ENCODE measurements around the gene TTC17. TPM values are rescaled to one million over a fixed set of nuclear protein-coding genes. Genes with fewer than 3 reads are reported as not detected.

TTC17 gene
- total and polyA plus RNA-seq, 2 of the 8 experiments (the other 6 are each of a cell fraction or from before 2014, with no cell fraction given) = 65.1 to 80.1 TPM

DNA sequence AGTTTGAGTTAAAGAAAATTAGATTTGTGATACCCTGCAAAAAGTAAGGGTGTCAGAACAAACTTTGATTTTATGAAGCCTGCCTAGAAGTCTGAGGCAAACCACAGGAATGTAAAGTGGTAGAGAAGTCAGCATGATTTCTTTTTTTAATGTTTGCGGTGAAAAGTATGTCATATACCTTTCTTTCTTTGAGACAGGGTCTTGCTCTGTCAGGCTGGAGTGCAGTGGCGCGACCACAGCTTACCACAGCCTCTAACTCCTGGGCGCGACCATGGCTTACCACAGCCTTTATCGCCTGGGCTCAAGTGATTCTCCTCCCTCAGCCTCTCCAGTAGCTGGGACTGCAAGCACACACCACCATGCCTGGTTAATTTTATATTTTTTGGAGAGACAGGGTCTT is 42.3 kb upstream of the TTC17 start:
- no peak overlapping the region for H2BK120ac ChIP-seq (replicated peaks; ENCODE audit: low read depth, low read length)
- no peak overlapping the region for H3K4me3 ChIP-seq (ENCODE audit: extremely low read depth in 1 of 4, insufficient read depth in 2 of 4, low read depth in 3 of 4, low read length in 4 of 4)
- H3K23ac ChIP-seq (ENCODE audit: insufficient read length) = no peak overlapping the region
- H2BK12ac ChIP-seq (ENCODE audit: low read depth, low read length) = no peak overlapping the region
- no peak for DNase-seq (ENCODE audit: low read depth in 1 of 2, low spot score in 2 of 2)
- no peak overlapping the region for H3K56ac ChIP-seq (replicated peaks; ENCODE audit: insufficient read length, low read depth, low read length)
- no peak overlapping the region for H4K91ac ChIP-seq (replicated peaks; ENCODE audit: insufficient read length, low read length)
- H2BK5ac ChIP-seq (ENCODE audit: low read depth, low read length) = no peak overlapping the region
- H3K9me3 ChIP-seq (ENCODE audit: insufficient read depth in 2 of 2, low read depth in 1 of 2, low read length in 1 of 2) = no peaks in the 10 kb centered on the region
- no peaks in the 10 kb centered on the region for H3K79me1 ChIP-seq (ENCODE audit: low read depth, low read length)
- no peak overlapping the region for H3K4me2 ChIP-seq (ENCODE audit: insufficient read depth in 1 of 2, low read depth in 2 of 2, low read length in 2 of 2)
- H3K27ac ChIP-seq (ENCODE audit: low read depth, low read length) = no peak overlapping the region
- H2AK5ac ChIP-seq (ENCODE audit: low read depth, low read length) = no peak overlapping the region
- no peak overlapping the region for H4K5ac ChIP-seq (ENCODE audit: insufficient read length, low read depth, low read length)
- no peak overlapping the region for H2BK15ac ChIP-seq (ENCODE audit: low read length)
- H3K18ac ChIP-seq (ENCODE audit: extremely low read depth, low read length) = no peak overlapping the region
- no peak overlapping the region for H3K9ac ChIP-seq (replicated peaks in 1 of 4; ENCODE audit: extremely low read depth in 1 of 4, low read depth in 3 of 4, low read length in 3 of 4)
- H3K36me3 ChIP-seq (ENCODE audit: control insufficient read depth in 2 of 4, insufficient read depth in 4 of 4, low read length in 3 of 4) = peaks cover 6 to 23% (median 10%) of the 10 kb centered on the region in 4 experiments; a peak in 5 of 8 replicates
- no peak overlapping the region for H2BK20ac ChIP-seq (ENCODE audit: low read length)
- WGBS, 2 experiments (ENCODE audit: extremely low coverage in 1 of 2, insufficient coverage in 1 of 2, insufficient read length in 1 of 2, insufficient replicate concordance in 2 of 2, low coverage in 1 of 2, low lambda C conversion rate in 2 of 2, missing lambda C conversion rate in 1 of 2) = 95% methylated on average over 6 of the region's 6 CpGs; no CpG with 5 or more reads in 1 of the 2 experiments
- ChIA-PET CTCF (ENCODE audit: partially characterized antibody) (interaction anchor here (0.7 kb wide), 1 partner anchor 34 kb away, joined by 3 read pairs; no protein-coding TSS in a partner anchor), POLR2A (ENCODE audit: partially characterized antibody) (no interaction called here)
- FAIRE-seq = no peak
- H2AFZ ChIP-seq (ENCODE audit: low read length) = no peak overlapping the region
- no peak overlapping the region for H4K8ac ChIP-seq (ENCODE audit: extremely low read depth, insufficient read depth, low read length)
- peaks cover 2% of the 10 kb centered on the region; the same call in 1 of the 2 replicates for H3K23me2 ChIP-seq (ENCODE audit: low read depth, low read length)
- peaks cover 23 to 78% of the 10 kb centered on the region in 2 experiments for H3K79me2 ChIP-seq (ENCODE audit: control insufficient read depth in 1 of 2, insufficient read depth in 2 of 2, low read length in 2 of 2)
- H3K14ac ChIP-seq (ENCODE audit: insufficient read length) = no peak overlapping the region
- H3K4me1 ChIP-seq (replicated peaks in 1 of 4; ENCODE audit: control insufficient read depth in 3 of 4, insufficient read depth in 4 of 4, low read length in 3 of 4) = 0 out of 7 replicates have a peak, but pooled peaks cover 0 to 1% (median 0%) of the 10 kb centered on the region in 4 experiments
- no peak overlapping the region for H3K4ac ChIP-seq (replicated peaks; ENCODE audit: insufficient read length, low read depth, low read length)
- H3K27me3 ChIP-seq (replicated peaks in 1 of 4; ENCODE audit: control insufficient read depth in 3 of 4, extremely low read depth in 1 of 4, insufficient read depth in 3 of 4, low read length in 3 of 4) = no peaks in the 10 kb centered on the region
- H4K20me1 ChIP-seq (replicated peaks in 1 of 2; ENCODE audit: control insufficient read depth in 1 of 2, insufficient read depth in 2 of 2, low read length in 2 of 2) = peaks cover 0 to 15% of the 10 kb centered on the region in 2 experiments
- TF ChIP-seq RNF2 (IDR thresholded peaks at IDR 0.05; ENCODE audit: borderline replicate concordance, low read depth, low read length, missing control alignments, poor library complexity, severe bottlenecking) = no peak
- TF ChIP-seq, protein P1, sequence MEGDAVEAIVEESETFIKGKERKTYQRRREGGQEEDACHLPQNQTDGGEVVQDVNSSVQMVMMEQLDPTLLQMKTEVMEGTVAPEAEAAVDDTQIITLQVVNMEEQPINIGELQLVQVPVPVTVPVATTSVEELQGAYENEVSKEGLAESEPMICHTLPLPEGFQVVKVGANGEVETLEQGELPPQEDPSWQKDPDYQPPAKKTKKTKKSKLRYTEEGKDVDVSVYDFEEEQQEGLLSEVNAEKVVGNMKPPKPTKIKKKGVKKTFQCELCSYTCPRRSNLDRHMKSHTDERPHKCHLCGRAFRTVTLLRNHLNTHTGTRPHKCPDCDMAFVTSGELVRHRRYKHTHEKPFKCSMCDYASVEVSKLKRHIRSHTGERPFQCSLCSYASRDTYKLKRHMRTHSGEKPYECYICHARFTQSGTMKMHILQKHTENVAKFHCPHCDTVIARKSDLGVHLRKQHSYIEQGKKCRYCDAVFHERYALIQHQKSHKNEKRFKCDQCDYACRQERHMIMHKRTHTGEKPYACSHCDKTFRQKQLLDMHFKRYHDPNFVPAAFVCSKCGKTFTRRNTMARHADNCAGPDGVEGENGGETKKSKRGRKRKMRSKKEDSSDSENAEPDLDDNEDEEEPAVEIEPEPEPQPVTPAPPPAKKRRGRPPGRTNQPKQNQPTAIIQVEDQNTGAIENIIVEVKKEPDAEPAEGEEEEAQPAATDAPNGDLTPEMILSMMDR (IDR thresholded peaks at IDR 0.05; ENCODE audit: control extremely low read depth in 1 of 3, insufficient read depth in 1 of 3, low read depth in 1 of 3, low read length in 3 of 3) = no peak

Measured in H1 (cell line).